Nephron progenitor cell (in vitro differentiated cells): Measurements from ENCODE around the gene SDK2.
A peak's percentile ranks its signal among the peaks of the same experiment; 100 is the strongest.

Source experiments
- DNase-seq: peaks from one replicate; pipeline ENCODE4 v3.0.0; 2021
- H3K27ac Mint-ChIP-seq: 2 replicates; pipeline ENCODE4 v1.8.0; 2021; ENCODE audit warnings: mild to moderate bottlenecking, moderate library complexity, mixed read lengths
- H3K27me3 Mint-ChIP-seq: 2 replicates; pipeline ENCODE4 v1.8.0; 2021; ENCODE audit warnings: mild to moderate bottlenecking, low read depth, mixed read lengths; ENCODE audit not compliant: poor library complexity
- H3K36me3 Mint-ChIP-seq: 2 replicates; pipeline ENCODE4 v1.8.0; 2021; ENCODE audit warnings: low read depth, mixed read lengths
- H3K4me1 Mint-ChIP-seq: 2 replicates; pipeline ENCODE4 v1.8.0; 2021; ENCODE audit warnings: mixed read lengths
- H3K4me3 Mint-ChIP-seq: 2 replicates; pipeline ENCODE4 v1.8.0; 2021; ENCODE audit warnings: mild to moderate bottlenecking, moderate library complexity, mixed read lengths
- H3K9me3 Mint-ChIP-seq: 2 replicates; pipeline ENCODE4 v1.8.0; 2021; ENCODE audit warnings: mild to moderate bottlenecking, moderate library complexity, mixed read lengths
- TF ChIP-seq, protein P1 (sequence below): fragments of 200-600 bp; sonication (generic); IDR thresholded peaks from 2 replicates; pipeline ENCODE4 v1.5.0; 2021; ENCODE audit warnings: antibody characterized with exemption

Gene SDK2

DNA sequence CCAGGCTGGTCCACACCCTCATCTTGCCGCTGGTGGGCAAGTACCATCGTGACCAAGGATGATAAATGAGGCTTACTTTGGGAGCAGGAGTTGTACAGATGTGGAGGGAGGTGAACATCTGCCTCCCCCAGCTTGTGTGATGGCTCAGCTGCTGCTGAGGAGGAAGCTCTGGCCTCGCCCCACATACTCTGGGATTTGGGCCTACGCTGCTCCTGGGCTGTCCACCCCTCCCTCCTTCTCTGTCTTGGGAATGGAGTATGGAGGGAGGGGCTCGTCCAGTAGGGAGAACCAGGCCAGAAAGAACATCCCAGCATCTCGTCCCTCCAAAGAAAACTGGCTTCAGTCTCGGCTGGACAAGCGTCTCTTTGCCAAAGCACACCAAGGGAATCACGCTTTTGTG is 197.6 kb downstream of the SDK2 start:
- no peak for DNase-seq

DNA sequence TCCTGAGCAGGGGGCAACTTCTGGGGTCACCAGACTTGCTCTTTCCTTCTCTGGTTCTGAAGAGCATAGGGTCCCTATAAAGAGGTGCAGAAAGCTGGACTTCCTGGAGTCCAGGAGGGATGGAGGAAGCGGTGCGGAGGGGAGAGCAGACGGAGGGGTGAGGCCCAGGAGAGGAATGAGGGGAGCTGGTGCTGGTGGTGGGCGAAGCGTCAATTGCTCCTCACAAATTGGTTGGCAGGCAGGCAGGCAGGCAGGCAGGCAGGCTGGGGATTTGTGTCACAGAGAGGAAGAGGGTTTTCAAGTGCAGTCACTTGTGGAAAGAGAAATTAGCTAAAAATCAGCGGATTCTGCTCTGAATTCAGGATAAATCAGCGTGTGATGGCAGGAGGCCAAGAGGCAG is 198.8 kb downstream of the SDK2 start:
- Mint-ChIP-seq H3K9me3 (no peaks in the 10 kb centered on the region), H3K4me3 (no peak overlapping the region), H3K27me3 (peaks cover 5% of the 10 kb centered on the region), H3K4me1 (peaks cover 38% of the 10 kb centered on the region), H3K27ac (peak overlapping the region; percentile 9), H3K36me3 (peaks cover 23% of the 10 kb centered on the region)
- TF ChIP-seq, protein P1, sequence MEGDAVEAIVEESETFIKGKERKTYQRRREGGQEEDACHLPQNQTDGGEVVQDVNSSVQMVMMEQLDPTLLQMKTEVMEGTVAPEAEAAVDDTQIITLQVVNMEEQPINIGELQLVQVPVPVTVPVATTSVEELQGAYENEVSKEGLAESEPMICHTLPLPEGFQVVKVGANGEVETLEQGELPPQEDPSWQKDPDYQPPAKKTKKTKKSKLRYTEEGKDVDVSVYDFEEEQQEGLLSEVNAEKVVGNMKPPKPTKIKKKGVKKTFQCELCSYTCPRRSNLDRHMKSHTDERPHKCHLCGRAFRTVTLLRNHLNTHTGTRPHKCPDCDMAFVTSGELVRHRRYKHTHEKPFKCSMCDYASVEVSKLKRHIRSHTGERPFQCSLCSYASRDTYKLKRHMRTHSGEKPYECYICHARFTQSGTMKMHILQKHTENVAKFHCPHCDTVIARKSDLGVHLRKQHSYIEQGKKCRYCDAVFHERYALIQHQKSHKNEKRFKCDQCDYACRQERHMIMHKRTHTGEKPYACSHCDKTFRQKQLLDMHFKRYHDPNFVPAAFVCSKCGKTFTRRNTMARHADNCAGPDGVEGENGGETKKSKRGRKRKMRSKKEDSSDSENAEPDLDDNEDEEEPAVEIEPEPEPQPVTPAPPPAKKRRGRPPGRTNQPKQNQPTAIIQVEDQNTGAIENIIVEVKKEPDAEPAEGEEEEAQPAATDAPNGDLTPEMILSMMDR, result no peak
- DNase-seq, result no peak

More for the DNA sequence above, 197.6 kb downstream of the SDK2 start:
- Mint-ChIP-seq H3K36me3 (peaks cover 19% of the 10 kb centered on the region), H3K9me3 (no peaks in the 10 kb centered on the region), H3K27ac (no peak overlapping the region), H3K4me1 (peaks cover 38% of the 10 kb centered on the region), H3K4me3 (no peak overlapping the region), H3K27me3 (peaks cover 5% of the 10 kb centered on the region)
- TF ChIP-seq, protein P1, result no peak

DNA sequence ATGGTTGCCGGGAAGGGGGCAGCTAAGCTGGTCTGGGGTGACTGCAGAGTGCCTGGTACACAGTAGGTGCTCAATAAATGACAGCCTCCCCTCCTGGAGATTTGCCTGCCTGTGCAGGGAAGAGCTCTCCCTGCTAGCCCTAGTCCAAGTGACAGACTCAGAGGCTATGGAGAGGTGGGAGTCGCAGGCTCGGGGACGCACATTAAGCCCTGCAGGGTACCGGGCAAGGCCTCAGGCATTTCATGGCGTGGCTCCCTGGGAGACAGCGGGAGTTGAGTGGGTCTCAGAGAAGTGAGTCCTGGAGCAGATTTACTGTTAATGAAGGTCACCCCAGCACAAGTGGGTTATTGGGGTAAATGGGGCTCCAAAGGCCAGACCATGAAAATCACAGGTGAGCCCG is 200.2 kb downstream of the SDK2 start:
- Mint-ChIP-seq H3K27me3 (peaks cover 11% of the 10 kb centered on the region), H3K27ac (no peak overlapping the region), H3K9me3 (no peaks in the 10 kb centered on the region), H3K4me3 (no peak overlapping the region), H3K36me3 (peaks cover 30% of the 10 kb centered on the region), H3K4me1 (peaks cover 43% of the 10 kb centered on the region)
- TF ChIP-seq, protein P1, result no peak
- DNase-seq, result no peak

DNA sequence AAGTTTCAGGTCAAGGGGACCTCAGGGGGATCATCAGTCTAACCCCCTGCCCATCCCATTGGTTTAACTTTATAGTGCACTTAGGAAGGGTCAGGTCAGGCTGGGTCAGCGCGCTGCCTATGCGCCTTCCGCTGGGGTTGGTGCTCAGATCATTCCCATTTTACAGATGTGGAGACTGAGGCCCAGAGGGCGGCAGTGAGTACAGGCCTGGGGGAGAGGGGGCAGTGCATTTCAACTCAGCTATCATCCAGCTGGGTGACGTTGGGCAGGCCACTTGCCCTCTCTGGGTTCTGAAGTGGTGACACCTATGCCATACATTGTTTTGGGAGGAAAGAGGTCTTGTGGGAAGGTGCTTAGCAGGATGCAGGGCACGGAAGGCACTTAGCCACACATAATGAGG is 204.6 kb downstream of the SDK2 start:
- Mint-ChIP-seq H3K9me3 (no peaks in the 10 kb centered on the region), H3K27ac (no peak overlapping the region), H3K27me3 (peaks cover 11% of the 10 kb centered on the region), H3K36me3 (peaks cover 41% of the 10 kb centered on the region), H3K4me1 (peaks cover 37% of the 10 kb centered on the region), H3K4me3 (no peak overlapping the region)
- no peak for DNase-seq
- TF ChIP-seq, protein P1, result no peak

DNA sequence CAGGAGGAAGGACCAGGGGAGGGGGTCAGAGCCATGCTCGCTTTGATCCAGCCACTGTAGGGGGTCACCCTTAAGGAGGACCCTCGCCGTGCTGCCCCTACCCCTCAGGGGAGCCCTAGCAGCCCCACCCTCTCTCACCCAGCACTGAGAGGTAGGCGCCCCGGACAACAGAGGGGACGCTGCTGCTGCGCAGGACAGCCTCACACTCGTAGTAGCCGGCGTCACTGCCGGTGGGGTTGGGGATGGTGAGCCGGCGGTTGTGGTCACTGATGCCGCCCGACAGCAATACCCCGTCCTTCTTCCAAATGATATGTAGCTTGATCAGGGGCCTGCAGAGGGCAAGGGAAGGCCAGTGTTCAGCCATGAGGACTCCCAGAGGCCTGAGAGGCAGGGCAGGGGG is 206.4 kb downstream of the SDK2 start:
- H3K4me1 Mint-ChIP-seq, result peaks cover 24% of the 10 kb centered on the region
- no peaks in the 10 kb centered on the region for H3K9me3 Mint-ChIP-seq
- DNase-seq, result no peak
- peaks cover 12% of the 10 kb centered on the region for H3K27me3 Mint-ChIP-seq
- H3K27ac Mint-ChIP-seq, result no peak overlapping the region
- H3K36me3 Mint-ChIP-seq, result peaks cover 37% of the 10 kb centered on the region
- no peak overlapping the region for H3K4me3 Mint-ChIP-seq
- TF ChIP-seq, protein P1, result no peak

DNA sequence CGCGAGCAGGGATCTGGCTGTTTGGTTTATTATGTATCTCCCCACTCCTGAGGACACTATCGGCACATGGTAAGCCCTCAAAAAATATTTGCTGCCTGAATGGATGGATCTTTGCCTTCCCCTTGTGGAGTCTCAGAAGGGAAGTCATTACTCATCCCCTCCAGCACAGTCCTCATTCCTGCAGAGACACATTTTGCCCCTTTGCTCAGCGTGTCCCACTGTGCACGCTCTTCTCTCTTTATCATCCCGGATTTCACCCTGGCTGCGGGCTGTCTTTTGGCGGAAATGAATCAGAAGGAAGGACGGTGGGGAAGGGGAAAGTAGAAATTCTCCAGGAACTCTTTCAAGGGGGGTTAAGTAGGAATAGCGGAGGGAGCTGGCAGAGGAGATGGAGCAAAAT is 207.3 kb downstream of the SDK2 start:
- TF ChIP-seq, protein P1, result no peak
- Mint-ChIP-seq H3K4me3 (no peak overlapping the region), H3K36me3 (peaks cover 32% of the 10 kb centered on the region), H3K27ac (no peak overlapping the region), H3K27me3 (peaks cover 13% of the 10 kb centered on the region), H3K9me3 (no peaks in the 10 kb centered on the region), H3K4me1 (peaks cover 24% of the 10 kb centered on the region)
- no peak for DNase-seq
